VCaP (cell line): ENCODE data around the gene PNPLA5.

ENCODE experiments used
- H3K27ac ChIP-seq: fragments of 450-650 bp; 2 replicates; pipeline ENCODE4 v1.5.1; 2017
- TF ChIP-seq, protein P1 (sequence below): fragments of 450-650 bp; conservative IDR thresholded peaks from 2 replicates; pipeline ENCODE4 v1.5.1; 2017; ENCODE audit warnings: mild to moderate bottlenecking, moderate library complexity

PNPLA5 gene, protein sequence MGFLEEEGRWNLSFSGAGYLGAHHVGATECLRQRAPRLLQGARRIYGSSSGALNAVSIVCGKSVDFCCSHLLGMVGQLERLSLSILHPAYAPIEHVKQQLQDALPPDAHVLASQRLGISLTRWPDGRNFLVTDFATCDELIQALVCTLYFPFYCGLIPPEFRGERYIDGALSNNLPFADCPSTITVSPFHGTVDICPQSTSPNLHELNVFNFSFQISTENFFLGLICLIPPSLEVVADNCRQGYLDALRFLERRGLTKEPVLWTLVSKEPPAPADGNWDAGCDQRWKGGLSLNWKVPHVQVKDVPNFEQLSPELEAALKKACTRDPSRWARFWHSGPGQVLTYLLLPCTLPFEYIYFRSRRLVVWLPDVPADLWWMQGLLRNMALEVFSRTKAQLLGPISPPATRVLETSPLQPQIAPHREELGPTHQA

DNA sequence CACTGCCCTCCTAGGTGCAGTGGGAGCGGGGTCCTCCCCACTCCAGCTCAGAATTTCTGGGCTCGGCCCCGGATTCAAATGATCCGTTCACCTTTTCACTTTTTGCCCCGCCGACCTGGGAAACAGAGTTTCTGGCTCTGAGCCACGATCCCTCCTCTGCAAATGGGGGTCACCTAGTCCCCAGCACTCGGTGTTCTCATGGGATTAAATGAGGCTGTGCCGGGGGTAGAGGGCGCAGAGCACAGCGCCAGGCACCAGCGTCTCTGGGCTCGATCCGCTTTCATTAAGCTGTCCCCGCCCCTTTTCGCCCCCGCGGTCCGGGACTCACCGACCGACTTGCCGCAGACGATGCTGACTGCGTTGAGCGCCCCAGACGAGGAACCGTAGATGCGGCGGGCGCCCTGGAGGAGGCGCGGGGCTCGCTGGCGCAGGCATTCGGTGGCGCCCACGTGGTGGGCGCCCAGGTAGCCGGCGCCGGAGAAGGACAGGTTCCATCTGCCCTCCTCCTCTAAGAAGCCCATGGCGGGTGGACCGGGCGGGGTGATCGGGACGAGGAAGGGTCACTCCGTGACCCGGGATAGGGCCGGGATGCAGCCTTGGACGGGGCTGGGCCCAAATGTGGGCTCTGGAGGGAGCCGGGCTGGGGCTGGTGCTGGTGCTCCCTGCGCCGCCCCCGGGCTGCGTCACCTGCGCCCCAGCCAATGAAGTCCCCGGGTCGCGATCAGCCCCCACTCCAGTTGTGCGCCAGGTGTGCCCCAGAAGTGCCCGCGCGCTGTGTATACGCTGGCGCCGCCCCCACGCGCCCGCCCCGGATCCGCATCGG lies at the start of gene PNPLA5:
Gene PNPLA5 (minus strand): TSS at position 654 of the 823 bp plus-strand sequence. CDS start 133 bp downstream, at position 521.
- TF ChIP-seq, protein P1, sequence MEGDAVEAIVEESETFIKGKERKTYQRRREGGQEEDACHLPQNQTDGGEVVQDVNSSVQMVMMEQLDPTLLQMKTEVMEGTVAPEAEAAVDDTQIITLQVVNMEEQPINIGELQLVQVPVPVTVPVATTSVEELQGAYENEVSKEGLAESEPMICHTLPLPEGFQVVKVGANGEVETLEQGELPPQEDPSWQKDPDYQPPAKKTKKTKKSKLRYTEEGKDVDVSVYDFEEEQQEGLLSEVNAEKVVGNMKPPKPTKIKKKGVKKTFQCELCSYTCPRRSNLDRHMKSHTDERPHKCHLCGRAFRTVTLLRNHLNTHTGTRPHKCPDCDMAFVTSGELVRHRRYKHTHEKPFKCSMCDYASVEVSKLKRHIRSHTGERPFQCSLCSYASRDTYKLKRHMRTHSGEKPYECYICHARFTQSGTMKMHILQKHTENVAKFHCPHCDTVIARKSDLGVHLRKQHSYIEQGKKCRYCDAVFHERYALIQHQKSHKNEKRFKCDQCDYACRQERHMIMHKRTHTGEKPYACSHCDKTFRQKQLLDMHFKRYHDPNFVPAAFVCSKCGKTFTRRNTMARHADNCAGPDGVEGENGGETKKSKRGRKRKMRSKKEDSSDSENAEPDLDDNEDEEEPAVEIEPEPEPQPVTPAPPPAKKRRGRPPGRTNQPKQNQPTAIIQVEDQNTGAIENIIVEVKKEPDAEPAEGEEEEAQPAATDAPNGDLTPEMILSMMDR = no peak
- no peak within 1 kb of the TSS for H3K27ac ChIP-seq

DNA sequence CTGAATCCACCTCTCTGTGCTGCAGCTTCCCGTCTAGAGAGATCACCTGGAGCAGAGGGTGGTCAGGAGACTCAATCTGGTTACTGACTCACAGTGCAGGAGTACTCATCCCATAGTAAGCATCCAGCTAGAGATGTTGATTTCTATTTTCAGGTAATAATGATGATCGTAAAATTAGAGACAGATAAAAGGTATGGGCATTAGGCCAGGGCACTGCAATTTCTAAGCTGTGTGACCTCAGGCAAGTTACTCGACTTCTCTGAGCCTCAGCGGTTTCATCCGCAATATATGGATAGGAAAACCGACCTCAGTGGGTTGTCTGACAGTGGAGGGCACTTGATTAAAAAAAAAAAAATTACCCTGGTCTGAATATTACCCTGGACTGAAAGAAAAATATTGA lies 49.6 kb upstream of the PNPLA5 start:
- TF ChIP-seq, protein P1 = no peak

DNA sequence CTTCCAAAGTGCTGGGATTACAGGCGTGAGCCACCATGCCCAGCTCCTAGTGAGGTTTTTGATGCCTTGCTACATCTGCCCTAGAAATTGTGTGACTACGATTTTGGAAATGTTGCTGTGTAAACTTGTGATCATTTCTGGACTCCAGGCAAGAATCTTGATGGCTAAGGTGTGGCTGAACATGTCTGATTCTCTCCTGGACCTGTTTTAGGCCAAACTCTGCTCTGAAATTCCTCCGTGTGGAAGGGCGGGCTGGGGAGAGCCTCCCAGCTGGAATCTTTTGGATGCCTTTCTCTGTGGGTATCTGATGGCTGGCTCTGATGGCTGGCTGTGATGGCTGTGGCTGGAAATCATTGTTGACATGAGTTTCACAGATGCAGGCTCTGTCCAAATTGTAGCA lies 40.0 kb upstream of the PNPLA5 start:
- H3K27ac ChIP-seq = no peak overlapping the region
- TF ChIP-seq, protein P1 = no peak

More for the DNA sequence above, 49.6 kb upstream of the PNPLA5 start:
- H3K27ac ChIP-seq = no peak overlapping the region

DNA sequence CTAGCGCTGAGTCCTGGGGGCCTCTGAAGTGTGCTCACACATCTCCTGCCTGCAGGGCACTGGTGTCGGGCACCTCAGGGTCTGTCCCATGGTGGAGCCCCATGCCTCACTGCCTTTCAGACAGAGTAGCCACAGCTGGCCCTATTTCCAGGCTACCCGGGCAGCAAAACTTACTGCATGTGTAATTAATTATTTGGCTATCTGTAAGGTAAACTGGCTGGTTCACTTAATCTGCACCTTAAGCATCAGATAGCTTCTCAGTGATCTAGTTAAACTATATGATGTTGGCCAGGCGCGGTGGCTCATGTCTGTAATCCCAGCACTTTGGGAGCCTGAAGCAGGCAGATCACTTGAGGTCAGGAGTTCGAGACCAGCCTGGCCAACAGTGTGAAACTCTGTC lies 37.1 kb upstream of the PNPLA5 start:
- TF ChIP-seq, protein P1 = no peak
- H3K27ac ChIP-seq = no peak overlapping the region

DNA sequence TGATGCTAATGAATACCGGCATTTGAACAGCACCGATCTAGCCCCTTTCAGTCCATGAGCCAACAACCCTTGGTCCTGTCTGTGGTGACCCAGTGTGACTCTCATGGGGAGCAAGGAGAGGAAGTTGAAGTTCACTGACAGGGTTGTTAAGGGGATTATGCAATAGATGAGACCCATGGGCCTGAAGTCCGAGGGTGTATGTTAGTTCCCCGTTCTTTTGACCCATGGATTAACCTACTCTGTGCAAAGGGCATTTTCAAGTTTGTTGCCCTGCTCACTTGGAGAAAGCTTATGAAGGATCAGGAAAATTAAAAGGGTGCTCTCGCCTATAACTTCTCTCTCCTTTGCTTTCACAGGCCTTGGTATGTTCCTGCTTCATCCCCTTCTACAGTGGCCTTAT lies 36.7 kb upstream of the PNPLA5 start:
- TF ChIP-seq, protein P1 = no peak
- H3K27ac ChIP-seq = no peak overlapping the region

DNA sequence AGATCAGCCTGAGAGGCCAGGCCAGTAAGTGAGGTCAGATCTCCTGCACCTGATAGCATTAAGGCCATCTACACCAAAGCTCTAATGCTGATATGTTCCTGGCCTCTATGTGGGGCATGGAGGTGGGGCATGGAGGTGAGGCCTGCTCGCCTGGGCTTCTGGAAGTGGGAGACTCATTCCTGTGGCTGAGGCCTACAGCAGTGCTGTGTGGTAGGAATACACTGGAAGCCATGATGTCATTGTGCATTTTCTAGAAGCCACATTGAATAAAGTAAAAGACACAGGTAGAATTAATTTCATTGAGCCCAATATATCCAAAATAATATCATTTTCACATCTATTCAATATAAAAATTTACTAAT lies 34.5 kb upstream of the PNPLA5 start:
- peak overlapping the region; percentile 18; the same call in 1 of the 2 replicates for H3K27ac ChIP-seq
- TF ChIP-seq, protein P1 = no peak
